ENCODE measurements around the gene FBXL16. TPM values are rescaled to one million over a fixed set of nuclear protein-coding genes. Genes with fewer than 3 reads are reported as not detected.

FBXL16 gene
- total and polyA plus RNA-seq, 2 of the 13 experiments (the other 11 are each of a cell fraction or from before 2014, with no cell fraction given) = 0.22 to 2.0 TPM

GRCh38 chr16:648071-648780 lies 57.4 kb downstream of the FBXL16 start (continued):
- TF ChIP-seq ZNF407 (CRISPR knock-in tag; IDR thresholded peaks at IDR 0.05; ENCODE audit: not compliant biosample characterization) (peak; percentile 18), ZNF337 (CRISPR knock-in tag; IDR thresholded peaks at IDR 0.05; ENCODE audit: borderline replicate concordance, low read depth) (no peak), MAF1 (CRISPR knock-in tag; IDR thresholded peaks at IDR 0.05; ENCODE audit: borderline replicate concordance) (no peak), REXO4 (CRISPR knock-in tag; IDR thresholded peaks at IDR 0.05; ENCODE audit: borderline replicate concordance) (no peak), RCOR2 (CRISPR knock-in tag; IDR thresholded peaks at IDR 0.05) (no peak), HNRNPL (IDR thresholded peaks at IDR 0.05; ENCODE audit: low read depth, low read length) (peak; percentile 99), KDM1A (CRISPR knock-in tag; IDR thresholded peaks at IDR 0.05) (0 out of 2 replicates have a peak, but pooled peaks have one; percentile 28), HMGA1 (CRISPR knock-in tag; conservative IDR thresholded peaks at IDR 0.05) (no peak), TBL1XR1 (IDR thresholded peaks at IDR 0.05; ENCODE audit: borderline replicate concordance, low read length, partially characterized antibody) (no peak), TARDBP (CRISPR knock-in tag; IDR thresholded peaks at IDR 0.05) (peak; percentile 41; the same call in 1 of the 2 replicates), ZSCAN25 (CRISPR knock-in tag; IDR thresholded peaks at IDR 0.05) (0 out of 2 replicates have a peak, but pooled peaks have one; percentile 46), TP53 (CRISPR knock-in tag; conservative IDR thresholded peaks at IDR 0.05) (0 out of 2 replicates have a peak, but pooled peaks have one; percentile 37), SCMH1 (CRISPR knock-in tag; IDR thresholded peaks at IDR 0.05; ENCODE audit: borderline replicate concordance) (no peak), KAT8 (CRISPR knock-in tag; IDR thresholded peaks at IDR 0.05) (0 out of 2 replicates have a peak, but pooled peaks have one; percentile 14), ZSCAN30 (CRISPR knock-in tag; IDR thresholded peaks at IDR 0.05) (no peak), ZNF547 (CRISPR knock-in tag; IDR thresholded peaks at IDR 0.05) (no peak), SP140L (CRISPR knock-in tag; IDR thresholded peaks at IDR 0.05; ENCODE audit: borderline replicate concordance) (no peak), ZNF589 (CRISPR knock-in tag; conservative IDR thresholded peaks at IDR 0.05) (no peak)
- TF ChIP-seq, protein P1, sequence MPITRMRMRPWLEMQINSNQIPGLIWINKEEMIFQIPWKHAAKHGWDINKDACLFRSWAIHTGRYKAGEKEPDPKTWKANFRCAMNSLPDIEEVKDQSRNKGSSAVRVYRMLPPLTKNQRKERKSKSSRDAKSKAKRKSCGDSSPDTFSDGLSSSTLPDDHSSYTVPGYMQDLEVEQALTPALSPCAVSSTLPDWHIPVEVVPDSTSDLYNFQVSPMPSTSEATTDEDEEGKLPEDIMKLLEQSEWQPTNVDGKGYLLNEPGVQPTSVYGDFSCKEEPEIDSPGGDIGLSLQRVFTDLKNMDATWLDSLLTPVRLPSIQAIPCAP (CRISPR knock-in tag; IDR thresholded peaks at IDR 0.05; ENCODE audit: low read depth) = no peak
- TF ChIP-seq, protein P2, sequence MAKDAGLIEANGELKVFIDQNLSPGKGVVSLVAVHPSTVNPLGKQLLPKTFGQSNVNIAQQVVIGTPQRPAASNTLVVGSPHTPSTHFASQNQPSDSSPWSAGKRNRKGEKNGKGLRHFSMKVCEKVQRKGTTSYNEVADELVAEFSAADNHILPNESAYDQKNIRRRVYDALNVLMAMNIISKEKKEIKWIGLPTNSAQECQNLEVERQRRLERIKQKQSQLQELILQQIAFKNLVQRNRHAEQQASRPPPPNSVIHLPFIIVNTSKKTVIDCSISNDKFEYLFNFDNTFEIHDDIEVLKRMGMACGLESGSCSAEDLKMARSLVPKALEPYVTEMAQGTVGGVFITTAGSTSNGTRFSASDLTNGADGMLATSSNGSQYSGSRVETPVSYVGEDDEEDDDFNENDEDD (CRISPR knock-in tag; IDR thresholded peaks at IDR 0.05; ENCODE audit: borderline replicate concordance) = peak; percentile 46; the same call in 1 of the 2 replicates
